GM20000 (cell line): ENCODE measurements around the gene DSTYK.

Experiments
- DNase-seq: peaks from one replicate; pipeline ENCODE4 v3.0.0; 2012; ENCODE audit warnings: low spot score
- CTCF ChIP-seq: IDR thresholded peaks from 2 replicates; pipeline ENCODE4 v1.5.1; 2012; ENCODE audit warnings: mild to moderate bottlenecking, control low read depth; ENCODE audit errors: extremely low read depth, missing control alignments

The DSTYK gene

GRCh38 chr1:205232945-205233397, 21.5 kb upstream of the DSTYK start:
- no peak for DNase-seq
- no peak for TF ChIP-seq CTCF

GRCh38 chr1:205232127-205232820, 20.8 kb upstream of the DSTYK start:
- TF ChIP-seq CTCF, result no peak
- DNase-seq, result no peak

GRCh38 chr1:205230982-205231381, 19.5 kb upstream of the DSTYK start:
- DNase-seq, result no peak
- no peak for TF ChIP-seq CTCF

GRCh38 chr1:205229916-205230700, 18.6 kb upstream of the DSTYK start:
- no peak for DNase-seq
- TF ChIP-seq CTCF, result no peak

- TF ChIP-seq CTCF, result no peak
- peak; percentile 88 for DNase-seq
These were observed 17.9 kb upstream of the DSTYK start for GRCh38 chr1:205229399-205229871.

DNA sequence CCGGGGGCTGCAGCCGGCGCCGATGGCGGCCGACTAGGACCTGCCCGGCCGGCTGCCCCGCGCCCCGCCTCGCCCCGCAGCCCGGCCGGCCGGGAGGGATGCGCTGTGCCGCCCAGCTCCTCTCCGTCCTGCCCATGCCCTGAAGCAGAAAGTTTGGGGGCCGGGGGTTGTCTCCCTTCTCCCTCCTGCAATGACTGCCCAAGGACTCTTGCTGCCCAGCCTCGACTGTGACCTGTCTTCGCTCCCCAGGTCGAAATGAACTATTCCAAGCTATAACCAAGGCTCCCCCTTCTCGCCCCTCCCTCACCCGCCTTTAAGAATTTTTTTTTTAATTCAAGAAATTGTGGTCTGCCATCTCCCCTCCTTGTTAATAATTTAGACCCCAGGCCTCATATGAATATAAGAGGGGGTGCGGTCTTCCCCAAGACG, 16.6 kb upstream of the DSTYK start:
- DNase-seq, result no peak
- TF ChIP-seq CTCF, result no peak

DNA sequence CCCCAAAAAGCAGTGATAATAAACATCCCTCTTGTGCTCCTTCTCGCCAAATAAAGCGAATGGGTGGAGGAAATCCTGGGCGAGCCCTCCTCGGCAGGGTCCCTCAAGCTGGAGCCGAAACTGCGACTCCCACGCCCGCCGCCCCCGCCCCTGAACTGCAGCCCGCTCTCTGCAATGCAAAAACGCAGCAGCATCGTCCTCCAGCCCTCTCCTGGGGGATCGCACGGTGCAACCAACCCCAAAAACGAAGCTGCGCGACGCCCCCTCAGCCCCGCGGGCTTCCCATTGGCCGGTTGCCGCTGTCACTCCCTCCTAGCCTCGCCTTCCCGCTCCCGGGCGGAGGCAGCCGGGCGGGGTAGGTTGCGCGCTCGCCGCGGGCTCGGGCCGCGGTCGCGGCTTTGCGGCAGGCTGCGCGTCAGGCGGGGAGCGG, 16.1 kb upstream of the DSTYK start, which contains the start of gene TMCC2:
Gene TMCC2 (plus strand): TSS at position 363 of the 430 bp plus-strand sequence. CDS start 619 bp downstream, outside the sequence.
- no peak for TF ChIP-seq CTCF
- peak; percentile 94 for DNase-seq
